K562 (cell line): Measurements from ENCODE around the gene TXNL1. TPM values are rescaled to one million over a fixed set of nuclear protein-coding genes. Genes with fewer than 3 reads are reported as not detected.
A peak's percentile ranks its signal among the peaks of the same experiment; 100 is the strongest.

Experiments
- ATAC-seq: fragments of 200-7000 bp; cut with Tn5 transposase; 3 replicates; pipeline ENCODE4 v1.9.1; 2020; ENCODE audit warnings: moderate library complexity
- BruUV-seq: library from RNA; stranded (reverse); fragments of 400-500 nt; replicated peaks from 2 replicates; lab custom pipeline; 2021; lab: Mats Ljungman, UMichigan
- CTCF ChIA-PET: fragments of 300-600 bp; formaldehyde crosslinking; extraction: SDS; loops from one replicate; lab custom pipeline; 2021; ENCODE audit warnings: low intra/inter-chr PET ratio; lab: Yijun Ruan, JAX
- POLR2A ChIA-PET: fragments of 300-600, 350-650 bp; sonication (Branson Sonifier 250); formaldehyde crosslinking; extraction: SDS; loops from one replicate; lab custom pipeline; 2021; ENCODE audit warnings: antibody characterized with exemption, inconsistent platforms; lab: Yijun Ruan, JAX
- DNase-seq, 4 experiments: peaks; one replicate each; pipeline versions ENCODE4 v3.0.0 to v3.0.0-alpha.2; 2011 to 2018; ENCODE audit warnings: low spot score in 3 of 4, mixed read lengths in 3 of 4; ENCODE audit errors: extremely low read depth in 1 of 4
- FAIRE-seq: peaks from 2 replicates; lab custom pipeline; 2011; peaks lifted over from hg19 to GRCh38; lab: Jason Lieb, UNC
- H2AFZ ChIP-seq: 2 replicates; pipeline ENCODE4 v1.6.0; 2011; ENCODE audit warnings: low read depth, low read length, control low read depth, inconsistent platforms
- H3K27ac ChIP-seq: fragments of 200-600 bp; 3 replicates; pipeline ENCODE4 v1.8.0; 2011; ENCODE audit warnings: low read depth, mild to moderate bottlenecking, control low read depth, inconsistent platforms, low read length, moderate library complexity, mixed read lengths; ENCODE audit errors: extremely low read depth
- H3K27me3 ChIP-seq, 2 experiments: fragments of 300-600 bp in 1 of 2; 2 replicates in 1 of 2; 3 replicates in 1 of 2; pipeline versions ENCODE4 v1.6.0 to v1.8.0; 2011; ENCODE audit warnings: inconsistent platforms in 2 of 2, low read length in 2 of 2, mild to moderate bottlenecking in 1 of 2, mixed read lengths in 1 of 2, moderate library complexity in 1 of 2; ENCODE audit not compliant: control insufficient read depth in 2 of 2, insufficient read depth in 2 of 2
- H3K36me3 ChIP-seq: fragments of 300-600 bp; 3 replicates; pipeline ENCODE4 v1.8.0; 2011; ENCODE audit warnings: mild to moderate bottlenecking, low read length, inconsistent platforms; ENCODE audit not compliant: control insufficient read depth, insufficient read depth
- H3K4me1 ChIP-seq, 2 experiments: fragments of 200-600 bp in 1 of 2; replicated peaks in 1 of 2; 2 replicates in 1 of 2; 3 replicates in 1 of 2; pipeline versions ENCODE4 v1.5.1 to v1.8.0; 2011; ENCODE audit warnings: inconsistent platforms in 2 of 2, low read length in 2 of 2, mild to moderate bottlenecking in 1 of 2, mixed read lengths in 1 of 2, moderate library complexity in 1 of 2; ENCODE audit not compliant: control insufficient read depth in 2 of 2, insufficient read depth in 2 of 2
- H3K4me2 ChIP-seq: 2 replicates; pipeline ENCODE4 v1.6.1; 2011; ENCODE audit warnings: low read length, control low read depth, inconsistent platforms, mixed read lengths; ENCODE audit not compliant: insufficient read depth
- H3K4me3 ChIP-seq: fragments of 200-600 bp; sonication (generic), shearing (Covaris generic); 2 replicates; pipeline ENCODE4 v1.5.1; 2016; ENCODE audit warnings: control low read depth, inconsistent platforms
- H3K79me2 ChIP-seq: fragments of 200-600 bp; 3 replicates; pipeline ENCODE4 v1.8.0; 2011; ENCODE audit warnings: low read length, inconsistent platforms; ENCODE audit not compliant: control insufficient read depth, insufficient read depth
- H3K9ac ChIP-seq, 2 experiments: 2 replicates each; pipeline versions ENCODE4 v1.6.0 to v1.6.1; 2011; ENCODE audit warnings: low read depth in 2 of 2, low read length in 2 of 2, control low read depth in 1 of 2, inconsistent platforms in 1 of 2, mild to moderate bottlenecking in 1 of 2, mixed read lengths in 1 of 2; ENCODE audit not compliant: insufficient read depth in 1 of 2
- H3K9me1 ChIP-seq: one replicate; pipeline ENCODE4 v1.6.0; 2011; ENCODE audit warnings: inconsistent platforms, mild to moderate bottlenecking, low read length, moderate library complexity; ENCODE audit not compliant: control insufficient read depth, insufficient read depth
- H3K9me3 ChIP-seq: replicated peaks from 2 replicates; pipeline ENCODE4 v1.5.1; 2011; ENCODE audit warnings: low read depth, low read length, inconsistent platforms; ENCODE audit not compliant: control insufficient read depth, insufficient read depth
- H4K20me1 ChIP-seq: replicated peaks from 2 replicates; pipeline ENCODE4 v1.6.1; 2011; ENCODE audit warnings: low read length, inconsistent platforms, mixed read lengths; ENCODE audit not compliant: control insufficient read depth, insufficient read depth
- ARID1B ChIP-seq: fragments of 450-650 bp; IDR thresholded peaks from 2 replicates; pipeline ENCODE4 v1.6.1; 2016; ENCODE audit warnings: antibody characterized with exemption, mild to moderate bottlenecking, inconsistent platforms
- CBFA2T3 ChIP-seq: fragments of 450-650 bp; IDR thresholded peaks from 2 replicates; pipeline ENCODE4 v1.6.1; 2017
- ESRRA ChIP-seq: fragments of 450-650 bp; IDR thresholded peaks from 2 replicates; pipeline ENCODE4 v1.6.1; 2014; ENCODE audit warnings: low read depth, mild to moderate bottlenecking, moderate library complexity, borderline replicate concordance
- MBD2 ChIP-seq: sonication (generic); IDR thresholded peaks from 2 replicates; pipeline ENCODE4 v1.6.1; 2016; ENCODE audit warnings: low read depth, borderline replicate concordance
- MCM2 ChIP-seq: fragments of 450-650 bp; IDR thresholded peaks from 2 replicates; pipeline ENCODE4 v1.6.1; 2017; ENCODE audit warnings: low read depth, mild to moderate bottlenecking
- MLX ChIP-seq, 2 experiments: fragments of 450-650 bp in 1 of 2; sonication (generic) in 1 of 2; formaldehyde crosslinking; conservative IDR thresholded peaks; 2 replicates each; pipeline versions ENCODE4 v1.4.0 to v1.8.1; 2020 to 2022; ENCODE audit warnings: mild to moderate bottlenecking in 1 of 2, missing genetic modification reagents in 1 of 2
- POLR2AphosphoS2 ChIP-seq: IDR thresholded peaks from 2 replicates; pipeline ENCODE4 v1.6.1; 2012; ENCODE audit warnings: low read length, improper control_type of control experiment
- TAL1 ChIP-seq: fragments of 450-650 bp; IDR thresholded peaks from 2 replicates; pipeline ENCODE4 v1.6.1; 2016; ENCODE audit warnings: mild to moderate bottlenecking
- TCF3 ChIP-seq: sonication (generic); formaldehyde crosslinking; IDR thresholded peaks from 2 replicates; pipeline ENCODE4 v1.4.0; 2020; ENCODE audit warnings: mild to moderate bottlenecking, missing genetic modification reagents
- WGBS: fragments of 100-300 bp; shearing (Covaris generic); methylation state at CpG from one replicate; pipeline ENCODE4 v1.1.6; 2016; ENCODE audit warnings: low coverage, mixed read lengths; ENCODE audit not compliant: insufficient coverage; ENCODE audit errors: missing lambda C conversion rate; 5-methylcytosine and 5-hydroxymethylcytosine counted together
- in situ Hi-C: fragments of 300-500 bp; cut with MboI; formaldehyde crosslinking; loops from 4 replicates; pipeline ENCODE4 v1.15.0; 2018; ENCODE audit warnings: inconsistent platforms, mixed read lengths
- intact Hi-C: fragments of 100-400 bp; cut with micrococcal nuclease; formaldehyde crosslinking; loops from 2 replicates; pipeline ENCODE4 v1.14.2; 2022
- polyA plus RNA-seq, 8 experiments: library from polyadenylated mRNA; depleted of rRNA in 4 of 8; stranded (reverse) in 5 of 8; unstranded in 3 of 8; fragments of >200 nt; fragmentation: Nextera tagmentation in 2 of 8; fragmentation: Illumina TruSeq in 1 of 8; extraction: Ambion mirVana in 2 of 8; extraction: Trizol in 1 of 8; gene quantifications; 2 replicates each; pipeline versions ENCODE4 v1.2.1 to v1.2.3, GENCODE V29; 2011 to 2014; ENCODE audit warnings: inconsistent platforms in 1 of 8, missing spikeins in 1 of 8
- total RNA-seq, 7 experiments: library from RNA; depleted of rRNA in 6 of 7; stranded (reverse); fragments of >200 nt in 6 of 7; fragmentation: Illumina TruSeq in 2 of 7; extraction: Trizol in 2 of 7; gene quantifications; 2 replicates each; pipeline versions ENCODE4 v1.2.1 to v1.2.3, GENCODE V29; 2011 to 2021; ENCODE audit warnings: low replicate concordance in 1 of 7

Gene TXNL1
- total and polyA plus RNA-seq, 9 of the 15 experiments (the other 6 are each of a cell fraction or from before 2014, with no cell fraction given): 45.4 to 103 (median 65.7) TPM

GRCh38 chr18:56662902-56663301 is 24.5 kb upstream of the TXNL1 start:
- 7% methylated on average over 2 of the region's 2 CpGs for WGBS
- Histone ChIP-seq H3K27me3 (no peaks in the 10 kb centered on the region), H3K4me3 (no peak overlapping the region), H3K4me1 (peaks cover 5 to 19% of the 10 kb centered on the region in 2 experiments; a peak in 2 of 5 replicates), H3K79me2 (peaks cover 20% of the 10 kb centered on the region; the same call in 2 of the 3 replicates), H3K4me2 (peak overlapping the region; percentile 63), H3K9ac (0 out of 4 replicates have a peak overlapping the region, but pooled peaks of 1 of the 2 experiments have one; percentile 4), H3K27ac (peak overlapping the region; percentile 17; the same call in 1 of the 3 replicates), H3K36me3 (no peaks in the 10 kb centered on the region), H3K9me1 (no peaks in the 10 kb centered on the region), H4K20me1 (no peaks in the 10 kb centered on the region), H2AFZ (peak overlapping the region; percentile 25), H3K9me3 (no peaks in the 10 kb centered on the region)
- TF ChIP-seq TAL1 (peak; percentile 29; the same call in 1 of the 2 replicates), POLR2AphosphoS2 (no peak), TCF3 (CRISPR knock-in tag) (peak; percentile 59), MLX (CRISPR knock-in tag; conservative IDR thresholded peaks at IDR 0.05) (no peak), ARID1B (peak; percentile 19; the same call in 1 of the 2 replicates), CBFA2T3 (peak; percentile 28; the same call in 1 of the 2 replicates), MCM2 (no peak), MBD2 (no peak), ESRRA (peak; percentile 81)
- BruUV-seq: no TSS peak
- in situ Hi-C loops: no loop called here
- POLR2A ChIA-PET: interaction anchor here (0.5 to 1.2 kb wide), 2 partner anchors 12 to 19 kb away, joined by 3 read pairs; partner anchors contain the start of gene WDR7
- intact Hi-C loops: no loop called here
- CTCF ChIA-PET: no interaction called here
- ATAC-seq: peak; percentile 83
- DNase-seq: peak in 1 of 4 experiments; percentile 46
- peak; percentile 57 for FAIRE-seq
